Measurements from ENCODE around the gene ADAMTS6.

ADAMTS6 gene

GRCh38 chr5:65132386-65132785, 349.3 kb downstream of the ADAMTS6 start:
- TF ChIP-seq JUND (IDR thresholded peaks at IDR 0.05; ENCODE audit: low read depth): no peak
- no peak for DNase-seq (ENCODE audit: low read depth in 1 of 2, low spot score in 1 of 2)
- in situ Hi-C loops (cut with HindIII; ENCODE audit: low pct_unique_long_range_greater_than_20kb, low sequenced_read_pairs): no loop called here

GRCh38 chr5:65128226-65128625, 353.5 kb downstream of the ADAMTS6 start:
- in situ Hi-C loops (cut with HindIII; ENCODE audit: low pct_unique_long_range_greater_than_20kb, low sequenced_read_pairs): no loop called here
- TF ChIP-seq JUND (IDR thresholded peaks at IDR 0.05; ENCODE audit: low read depth): no peak
- DNase-seq (ENCODE audit: low read depth in 1 of 2, low spot score in 1 of 2): no peak

- no peak for TF ChIP-seq JUND (IDR thresholded peaks at IDR 0.05; ENCODE audit: low read depth)
- in situ Hi-C loops (cut with HindIII; ENCODE audit: low pct_unique_long_range_greater_than_20kb, low sequenced_read_pairs): no loop called here
- no peak for DNase-seq (ENCODE audit: low read depth in 1 of 2, low spot score in 1 of 2)
Measured at GRCh38 chr5:65127161-65127901, 354.4 kb downstream of the ADAMTS6 start.

- DNase-seq (ENCODE audit: low read depth in 1 of 2, low spot score in 1 of 2): no peak
- no peak for TF ChIP-seq JUND (IDR thresholded peaks at IDR 0.05; ENCODE audit: low read depth)
- in situ Hi-C loops (cut with HindIII; ENCODE audit: low pct_unique_long_range_greater_than_20kb, low sequenced_read_pairs): no loop called here
Measured at GRCh38 chr5:65126542-65127069, 355.1 kb downstream of the ADAMTS6 start.

- DNase-seq (ENCODE audit: low read depth in 1 of 2, low spot score in 1 of 2): no peak
- no peak for TF ChIP-seq JUND (IDR thresholded peaks at IDR 0.05; ENCODE audit: low read depth)
- in situ Hi-C loops (cut with HindIII; ENCODE audit: low pct_unique_long_range_greater_than_20kb, low sequenced_read_pairs): no loop called here
Measured at GRCh38 chr5:65125591-65126541, 355.9 kb downstream of the ADAMTS6 start.

GRCh38 chr5:65121880-65122436, 359.8 kb downstream of the ADAMTS6 start:
- in situ Hi-C loops (cut with HindIII; ENCODE audit: low pct_unique_long_range_greater_than_20kb, low sequenced_read_pairs): no loop called here
- TF ChIP-seq JUND (IDR thresholded peaks at IDR 0.05; ENCODE audit: low read depth): no peak
- DNase-seq (ENCODE audit: low read depth in 1 of 2, low spot score in 1 of 2): no peak

- in situ Hi-C loops (cut with HindIII; ENCODE audit: low pct_unique_long_range_greater_than_20kb, low sequenced_read_pairs): no loop called here
- no peak for DNase-seq (ENCODE audit: low read depth in 1 of 2, low spot score in 1 of 2)
- no peak for TF ChIP-seq JUND (IDR thresholded peaks at IDR 0.05; ENCODE audit: low read depth)
Measured at GRCh38 chr5:65120371-65120967, 361.3 kb downstream of the ADAMTS6 start.

GRCh38 chr5:65117525-65117924, 364.2 kb downstream of the ADAMTS6 start:
- DNase-seq (ENCODE audit: low read depth in 1 of 2, low spot score in 1 of 2): no peak
- no peak for TF ChIP-seq JUND (IDR thresholded peaks at IDR 0.05; ENCODE audit: low read depth)
- in situ Hi-C loops (cut with HindIII; ENCODE audit: low pct_unique_long_range_greater_than_20kb, low sequenced_read_pairs): no loop called here

- TF ChIP-seq JUND (IDR thresholded peaks at IDR 0.05; ENCODE audit: low read depth): no peak
- in situ Hi-C loops (cut with HindIII; ENCODE audit: low pct_unique_long_range_greater_than_20kb, low sequenced_read_pairs): no loop called here
- no peak for DNase-seq (ENCODE audit: low read depth in 1 of 2, low spot score in 1 of 2)
Measured at GRCh38 chr5:65113771-65114170, 367.9 kb downstream of the ADAMTS6 start.

- DNase-seq (ENCODE audit: low read depth in 1 of 2, low spot score in 1 of 2): no peak
- TF ChIP-seq JUND (IDR thresholded peaks at IDR 0.05; ENCODE audit: low read depth): no peak
- in situ Hi-C loops (cut with HindIII; ENCODE audit: low pct_unique_long_range_greater_than_20kb, low sequenced_read_pairs): no loop called here
Measured at GRCh38 chr5:65111961-65112658, 369.6 kb downstream of the ADAMTS6 start.

- DNase-seq (ENCODE audit: low read depth in 1 of 2, low spot score in 1 of 2): no peak
- in situ Hi-C loops (cut with HindIII; ENCODE audit: low pct_unique_long_range_greater_than_20kb, low sequenced_read_pairs): no loop called here
- TF ChIP-seq JUND (IDR thresholded peaks at IDR 0.05; ENCODE audit: low read depth): no peak
Measured at GRCh38 chr5:65108786-65109743, 372.7 kb downstream of the ADAMTS6 start.

All from T47D (cell line).